ENCODE measurements around the gene PRSS1.

DNA sequence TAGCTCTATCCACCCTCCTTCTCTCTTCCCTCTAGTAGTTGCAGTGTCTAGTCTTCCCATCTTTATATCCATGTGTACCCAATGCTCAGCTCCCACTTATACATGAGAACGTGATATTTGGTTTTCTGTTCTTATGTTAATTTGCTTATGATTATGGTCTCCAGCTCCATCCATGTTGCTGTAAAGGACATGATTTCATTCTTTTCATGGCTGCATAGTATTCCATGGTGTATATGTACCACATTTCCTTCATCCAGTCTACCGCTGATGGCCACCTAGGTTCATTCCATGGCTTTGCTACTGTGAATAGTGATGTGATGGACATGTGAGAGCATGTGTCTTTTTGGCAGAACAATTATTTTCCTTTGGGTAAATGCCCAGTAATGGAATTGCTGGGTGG is 28.0 kb downstream of the PRSS1 start:
- TF ChIP-seq CTCF (conservative IDR thresholded peaks at IDR 0.05; ENCODE audit: low read depth in 2 of 2) (no peak), POLR2AphosphoS5 (IDR thresholded peaks at IDR 0.05; ENCODE audit: low read depth) (no peak), EZH2 (IDR thresholded peaks at IDR 0.05; ENCODE audit: low read depth, unreplicated experiment) (no peak)

Measured in GM23338 (cell line).